Adrenal gland (tissue), 12 donors: ENCODE measurements around the gene SYNGR1. TPM values are rescaled to one million over a fixed set of nuclear protein-coding genes. Genes with fewer than 3 reads are reported as not detected.
"Not testable (repeated sequence)": the region's sequence is repeated elsewhere in the genome, so short reads cannot be mapped to it uniquely, and the experiment has no call there.

Experiments
- DNase-seq, 7 donors: peaks; one replicate each; pipeline ENCODE4 v3.0.0-alpha.2; 2019 to 2020
- H3K27ac ChIP-seq, 5 donors: fragments of 200-600 bp; sonication (generic) in 4 of 5; 1 replicate in 3 of 5; 2 replicates in 2 of 5; pipeline versions ENCODE4 v1.5.1 to v1.8.0; 2016 to 2020; ENCODE audit warnings: mild to moderate bottlenecking in 1 of 5
- H3K27me3 ChIP-seq: fragments of 200-600 bp; 2 replicates; pipeline ENCODE4 v1.8.0; 2021
- H3K36me3 ChIP-seq, 2 donors: fragments of 200-600 bp; replicated peaks in 1 of 2; 1 replicate in 1 of 2; 2 replicates in 1 of 2; pipeline versions ENCODE4 v1.5.1 to v1.8.0; 2018 to 2022
- H3K4me1 ChIP-seq, 2 donors: fragments of 200-600 bp; replicated peaks in 1 of 2; 1 replicate in 1 of 2; 2 replicates in 1 of 2; pipeline versions ENCODE4 v1.5.1 to v1.8.0; 2018 to 2021
- H3K4me3 ChIP-seq, 4 donors: fragments of 200-600 bp; sonication (generic) in 3 of 4; one replicate each; pipeline ENCODE4 v1.5.1; 2016 to 2018
- H3K9me3 ChIP-seq, 3 donors: fragments of 200-600 bp; sonication (generic) in 1 of 3; replicated peaks in 1 of 3; 1 replicate in 2 of 3; 2 replicates in 1 of 3; pipeline versions ENCODE4 v1.5.1 to v1.8.0; 2016 to 2021
- CTCF ChIP-seq, 6 experiments: fragments of 450-650 bp in 4 of 6; fragments of 200-600 bp in 2 of 6; sonication (generic) in 1 of 6; IDR thresholded peaks; 1 replicate in 5 of 6; 2 replicates in 1 of 6; pipeline versions ENCODE4 v1.5.1 to v1.8.0; 2016 to 2021; ENCODE audit warnings: antibody characterized with exemption in 6 of 6, mild to moderate bottlenecking in 2 of 6, moderate library complexity in 1 of 6
- POLR2A ChIP-seq, 2 donors: fragments of 450-650 bp; IDR thresholded peaks; one replicate each; pipeline ENCODE4 v1.6.1; 2017; ENCODE audit warnings: antibody characterized with exemption in 2 of 2, mild to moderate bottlenecking in 2 of 2, moderate library complexity in 1 of 2
- WGBS, 4 donors: extraction: QIAGEN DNeasy Blood & Tissue Kit in 2 of 4; methylation state at CpG; one replicate each; pipeline versions ENCODE4 v1.1.5 to v1.1.7; 2013 to 2017; 5-methylcytosine and 5-hydroxymethylcytosine counted together
- intact Hi-C, 2 donors: fragments of 100-400 bp; cut with DNase I; formaldehyde crosslinking; loops; one replicate each; pipeline versions ENCODE4 v1.14.1 to v1.15.0; 2022 to 2023
- polyA plus RNA-seq, 3 donors: library from polyadenylated mRNA; stranded (reverse); fragments of 200-250 nt in 2 of 3; fragments of 350-450 nt in 1 of 3; fragmentation: Illumina TruSeq in 1 of 3; extraction: RNeasy Lipid Tissue Mini Kit (QIAGEN cat#74804) in 1 of 3; gene quantifications; one replicate each; pipeline ENCODE4 v1.2.3, GENCODE V29; 2013 to 2014
- total RNA-seq, 9 donors: library from RNA; depleted of rRNA in 4 of 9; stranded (reverse); fragments of >200 nt in 4 of 9; fragments of 120-200 nt in 1 of 9; fragmentation: NEBNext Ultra II Directional in 1 of 9; extraction: Animal tissue kit (Norgen Biotek cat#: 25700) in 1 of 9; gene quantifications; one replicate each; pipeline versions ENCODE4 v1.1.0 to v1.2.4, GENCODE V29; 2013 to 2023
- donor health status: healthy with polysubstance abuse.
- donor health status: Bipolar disorder and iron deficiency.
- donor health status: DM: yes; HTN: yes; CAD: no.
- donor health status: DM: no; HTN: no; CAD: no.
- donor health status: DM: no; HTN: no; CAD: no.
- donor health status: DM: yes; HTN: yes; CAD: no.

Gene SYNGR1
- total and polyA plus RNA-seq, 12 donors: 8.5 to 80.0 (median 28.2) TPM

- H3K36me3 ChIP-seq: no peaks in the 10 kb centered on the region
- TF ChIP-seq CTCF (IDR thresholded peaks at IDR 0.05): no peak
- TF ChIP-seq POLR2A (IDR thresholded peaks at IDR 0.05): no peak
- intact Hi-C loops: no loop called here
- no peaks in the 10 kb centered on the region for H3K9me3 ChIP-seq
- no peaks in the 10 kb centered on the region for H3K27me3 ChIP-seq
- DNase-seq: no peak
- peaks cover 5 to 9% of the 10 kb centered on the region in 2 donors for H3K4me1 ChIP-seq
- no peak overlapping the region for H3K27ac ChIP-seq
- WGBS, 4 donors: 75 to 86% (median 83%) methylated on average over 5 to 18 of the region's 18 CpGs
- H3K4me3 ChIP-seq: no peak overlapping the region
These were observed 21.6 kb upstream of the SYNGR1 start for GRCh38 chr22:39327995-39328754.

GRCh38 chr22:39330553-39330952 is 19.2 kb upstream of the SYNGR1 start:
- intact Hi-C loops, H3K36me3 ChIP-seq, H3K9me3 ChIP-seq, H3K27me3 ChIP-seq, DNase-seq, H3K27ac ChIP-seq, H3K4me3 ChIP-seq: not testable (repeated sequence)
- 97 to 100% (median 100%) methylated on average over 1 of the region's 1 CpG for WGBS, 4 donors
- peaks cover 10 to 15% of the 10 kb centered on the region in 2 donors for H3K4me1 ChIP-seq

- peak overlapping the region in 4 of 5 donors; percentile 60 to 79 (median 68) for H3K27ac ChIP-seq
These were observed 17.2 kb upstream of the SYNGR1 start for GRCh38 chr22:39332441-39333064.

GRCh38 chr22:39336411-39336810 is 13.4 kb upstream of the SYNGR1 start:
- no peaks in the 10 kb centered on the region for H3K36me3 ChIP-seq
- H3K27me3 ChIP-seq: no peaks in the 10 kb centered on the region
- DNase-seq: no peak
- intact Hi-C loops: no loop called here
- peaks cover 10 to 15% of the 10 kb centered on the region in 2 donors for H3K4me1 ChIP-seq
- WGBS, 4 donors: 92 to 94% (median 94%) methylated on average over 5 of the region's 5 CpGs
- no peak overlapping the region for H3K4me3 ChIP-seq
- no peak overlapping the region for H3K27ac ChIP-seq
- TF ChIP-seq CTCF (IDR thresholded peaks at IDR 0.05) (no peak), POLR2A (IDR thresholded peaks at IDR 0.05) (no peak)
- no peaks in the 10 kb centered on the region for H3K9me3 ChIP-seq

More at GRCh38 chr22:39332441-39333064, 17.2 kb upstream of the SYNGR1 start:
- 50 to 63% (median 61%) methylated on average over 5 of the region's 5 CpGs for WGBS, 4 donors
- Histone ChIP-seq H3K27me3 (no peaks in the 10 kb centered on the region), H3K36me3 (no peaks in the 10 kb centered on the region), H3K4me1 (peaks cover 10 to 15% of the 10 kb centered on the region in 2 donors), H3K9me3 (no peaks in the 10 kb centered on the region), H3K4me3 (no peak overlapping the region)
- TF ChIP-seq CTCF (IDR thresholded peaks at IDR 0.05): no peak
- no peak for TF ChIP-seq POLR2A (IDR thresholded peaks at IDR 0.05)
- DNase-seq: peak in 1 of 7 donors; percentile 31
- intact Hi-C loops: no loop called here

GRCh38 chr22:39339775-39340174 is 10.0 kb upstream of the SYNGR1 start:
- not testable (repeated sequence) for H3K9me3 ChIP-seq, H3K27me3 ChIP-seq, DNase-seq, H3K4me1 ChIP-seq, H3K27ac ChIP-seq, H3K4me3 ChIP-seq, H3K36me3 ChIP-seq
- 75 to 81% (median 79%) methylated on average over 7 of the region's 7 CpGs for WGBS, 4 donors
- intact Hi-C loops: loop anchor here (10.0 kb wide), 2 partner anchors 175 to 185 kb away; partner anchors contain the start of gene ATF4 (in 1 of the 2)
